ENCODE data around the gene SEBOX. TPM values are rescaled to one million over a fixed set of nuclear protein-coding genes. Genes with fewer than 3 reads are reported as not detected.
A peak's percentile ranks its signal among the peaks of the same experiment; 100 is the strongest.

The SEBOX gene
- total and polyA plus RNA-seq, 5 donors from 2014 or later, result not detected

GRCh38 chr17:28347261-28347891 is 17.6 kb downstream of the SEBOX start:
- Histone ChIP-seq H3K9me3 (ENCODE audit: control insufficient read depth in 2 of 2, low read length in 2 of 2) (no peaks in the 10 kb centered on the region), H3K27ac (ENCODE audit: insufficient read depth, low read length, poor library complexity, severe bottlenecking) (no peak overlapping the region), H3K36me3 (ENCODE audit: control insufficient read depth, insufficient read depth, low read length) (peaks cover 90% of the 10 kb centered on the region), H3K4me1 (ENCODE audit: control insufficient read depth, insufficient read depth, low read length, poor library complexity, severe bottlenecking) (no peaks in the 10 kb centered on the region), H3K27me3 (ENCODE audit: control insufficient read depth, insufficient read depth, low read length) (no peaks in the 10 kb centered on the region), H3K4me3 (ENCODE audit: low read depth, low read length) (no peak overlapping the region)
- H3K4me1 Mint-ChIP-seq, result no peaks in the 10 kb centered on the region
- no peak overlapping the region for H3K4me3 Mint-ChIP-seq
- ATAC-seq (ENCODE audit: low read depth in 2 of 2) (no peak), DNase-seq (no peak)
- H3K36me3 Mint-ChIP-seq, result peaks cover 29% of the 10 kb centered on the region
- H3K27me3 Mint-ChIP-seq, result no peaks in the 10 kb centered on the region
- H3K27ac Mint-ChIP-seq, result no peak overlapping the region
- H3K9me3 Mint-ChIP-seq, result no peaks in the 10 kb centered on the region

GRCh38 chr17:28346746-28347246 is 18.2 kb downstream of the SEBOX start:
- H3K27me3 Mint-ChIP-seq, result no peaks in the 10 kb centered on the region
- Histone ChIP-seq H3K27me3 (ENCODE audit: control insufficient read depth, insufficient read depth, low read length) (no peaks in the 10 kb centered on the region), H3K9me3 (ENCODE audit: control insufficient read depth in 2 of 2, low read length in 2 of 2) (no peaks in the 10 kb centered on the region), H3K4me1 (ENCODE audit: control insufficient read depth, insufficient read depth, low read length, poor library complexity, severe bottlenecking) (no peaks in the 10 kb centered on the region), H3K4me3 (ENCODE audit: low read depth, low read length) (no peak overlapping the region), H3K36me3 (ENCODE audit: control insufficient read depth, insufficient read depth, low read length) (peaks cover 93% of the 10 kb centered on the region), H3K27ac (ENCODE audit: insufficient read depth, low read length, poor library complexity, severe bottlenecking) (no peak overlapping the region)
- no peaks in the 10 kb centered on the region for H3K9me3 Mint-ChIP-seq
- DNase-seq (no peak), ATAC-seq (ENCODE audit: low read depth in 2 of 2) (no peak)
- no peak overlapping the region for H3K4me3 Mint-ChIP-seq
- H3K4me1 Mint-ChIP-seq, result no peaks in the 10 kb centered on the region
- H3K36me3 Mint-ChIP-seq, result peaks cover 32% of the 10 kb centered on the region
- H3K27ac Mint-ChIP-seq, result no peak overlapping the region

- H3K36me3 ChIP-seq (ENCODE audit: control insufficient read depth, insufficient read depth, low read length), result peaks cover 93% of the 10 kb centered on the region
- H3K27ac Mint-ChIP-seq, result no peak overlapping the region
- no peaks in the 10 kb centered on the region for H3K4me1 Mint-ChIP-seq
- no peaks in the 10 kb centered on the region for H3K9me3 Mint-ChIP-seq
- no peaks in the 10 kb centered on the region for H3K9me3 ChIP-seq (ENCODE audit: control insufficient read depth in 2 of 2, low read length in 2 of 2)
- H3K36me3 Mint-ChIP-seq, result peaks cover 28% of the 10 kb centered on the region
- no peaks in the 10 kb centered on the region for H3K4me1 ChIP-seq (ENCODE audit: control insufficient read depth, insufficient read depth, low read length, poor library complexity, severe bottlenecking)
- no peaks in the 10 kb centered on the region for H3K27me3 Mint-ChIP-seq
- no peak overlapping the region for H3K4me3 ChIP-seq (ENCODE audit: low read depth, low read length)
- DNase-seq (no peak), ATAC-seq (ENCODE audit: low read depth in 2 of 2) (no peak)
- no peak overlapping the region for H3K27ac ChIP-seq (ENCODE audit: insufficient read depth, low read length, poor library complexity, severe bottlenecking)
- no peak overlapping the region for H3K4me3 Mint-ChIP-seq
- no peaks in the 10 kb centered on the region for H3K27me3 ChIP-seq (ENCODE audit: control insufficient read depth, insufficient read depth, low read length)
Measured at GRCh38 chr17:28346199-28346580, 18.8 kb downstream of the SEBOX start.

- Mint-ChIP-seq H3K36me3 (peaks cover 22% of the 10 kb centered on the region), H3K9me3 (no peaks in the 10 kb centered on the region), H3K27me3 (no peaks in the 10 kb centered on the region), H3K4me1 (no peaks in the 10 kb centered on the region), H3K4me3 (no peak overlapping the region), H3K27ac (peak overlapping the region in 1 of 3 donors; percentile 32)
- Histone ChIP-seq H3K4me1 (ENCODE audit: control insufficient read depth, insufficient read depth, low read length, poor library complexity, severe bottlenecking) (no peaks in the 10 kb centered on the region), H3K27ac (ENCODE audit: insufficient read depth, low read length, poor library complexity, severe bottlenecking) (no peak overlapping the region), H3K9me3 (ENCODE audit: control insufficient read depth in 2 of 2, low read length in 2 of 2) (no peaks in the 10 kb centered on the region), H3K27me3 (ENCODE audit: control insufficient read depth, insufficient read depth, low read length) (no peaks in the 10 kb centered on the region), H3K36me3 (ENCODE audit: control insufficient read depth, insufficient read depth, low read length) (peaks cover 93% of the 10 kb centered on the region), H3K4me3 (ENCODE audit: low read depth, low read length) (no peak overlapping the region)
- ATAC-seq (ENCODE audit: low read depth in 2 of 2) (no peak), DNase-seq (no peak)
Measured at GRCh38 chr17:28345419-28346198, 19.4 kb downstream of the SEBOX start.

GRCh38 chr17:28344435-28344901 is 20.5 kb downstream of the SEBOX start:
- Histone ChIP-seq H3K9me3 (ENCODE audit: control insufficient read depth in 2 of 2, low read length in 2 of 2) (no peaks in the 10 kb centered on the region), H3K27me3 (ENCODE audit: control insufficient read depth, insufficient read depth, low read length) (no peaks in the 10 kb centered on the region), H3K27ac (ENCODE audit: insufficient read depth, low read length, poor library complexity, severe bottlenecking) (no peak overlapping the region), H3K4me1 (ENCODE audit: control insufficient read depth, insufficient read depth, low read length, poor library complexity, severe bottlenecking) (no peaks in the 10 kb centered on the region), H3K36me3 (ENCODE audit: control insufficient read depth, insufficient read depth, low read length) (peaks cover 88% of the 10 kb centered on the region), H3K4me3 (ENCODE audit: low read depth, low read length) (no peak overlapping the region)
- no peak for ATAC-seq (ENCODE audit: low read depth in 2 of 2)
- Mint-ChIP-seq H3K9me3 (no peaks in the 10 kb centered on the region), H3K4me1 (peaks cover 0 to 2% (median 0%) of the 10 kb centered on the region in 4 donors), H3K36me3 (peaks cover 18% of the 10 kb centered on the region), H3K4me3 (no peak overlapping the region), H3K27ac (no peak overlapping the region), H3K27me3 (no peaks in the 10 kb centered on the region)
- DNase-seq, result no peak

GRCh38 chr17:28344011-28344410 is 21.0 kb downstream of the SEBOX start:
- Mint-ChIP-seq H3K36me3 (peaks cover 18% of the 10 kb centered on the region), H3K9me3 (no peaks in the 10 kb centered on the region), H3K4me1 (peaks cover 0 to 2% (median under 1%) of the 10 kb centered on the region in 4 donors), H3K27ac (no peak overlapping the region), H3K4me3 (no peak overlapping the region), H3K27me3 (no peaks in the 10 kb centered on the region)
- no peak for ATAC-seq (ENCODE audit: low read depth in 2 of 2)
- no peak for DNase-seq
- H3K27me3 ChIP-seq (ENCODE audit: control insufficient read depth, insufficient read depth, low read length), result no peaks in the 10 kb centered on the region
- no peak overlapping the region for H3K27ac ChIP-seq (ENCODE audit: insufficient read depth, low read length, poor library complexity, severe bottlenecking)
- peaks cover 87% of the 10 kb centered on the region for H3K36me3 ChIP-seq (ENCODE audit: control insufficient read depth, insufficient read depth, low read length)
- H3K4me1 ChIP-seq (ENCODE audit: control insufficient read depth, insufficient read depth, low read length, poor library complexity, severe bottlenecking), result no peaks in the 10 kb centered on the region
- H3K4me3 ChIP-seq (ENCODE audit: low read depth, low read length), result no peak overlapping the region
- H3K9me3 ChIP-seq (ENCODE audit: control insufficient read depth in 2 of 2, low read length in 2 of 2), result no peaks in the 10 kb centered on the region

- peak in 1 of 2 donors; percentile 24 for ATAC-seq (ENCODE audit: low read depth in 2 of 2)
- H3K36me3 Mint-ChIP-seq, result peaks cover 18% of the 10 kb centered on the region
- no peaks in the 10 kb centered on the region for H3K27me3 Mint-ChIP-seq
- no peak overlapping the region for H3K27ac ChIP-seq (ENCODE audit: insufficient read depth, low read length, poor library complexity, severe bottlenecking)
- H3K36me3 ChIP-seq (ENCODE audit: control insufficient read depth, insufficient read depth, low read length), result peaks cover 82% of the 10 kb centered on the region
- H3K4me1 ChIP-seq (ENCODE audit: control insufficient read depth, insufficient read depth, low read length, poor library complexity, severe bottlenecking), result no peaks in the 10 kb centered on the region
- no peaks in the 10 kb centered on the region for H3K9me3 ChIP-seq (ENCODE audit: control insufficient read depth in 2 of 2, low read length in 2 of 2)
- no peaks in the 10 kb centered on the region for H3K27me3 ChIP-seq (ENCODE audit: control insufficient read depth, insufficient read depth, low read length)
- no peaks in the 10 kb centered on the region for H3K9me3 Mint-ChIP-seq
- H3K27ac Mint-ChIP-seq, result no peak overlapping the region
- no peak overlapping the region for H3K4me3 ChIP-seq (ENCODE audit: low read depth, low read length)
- H3K4me3 Mint-ChIP-seq, result no peak overlapping the region
- peaks cover 0 to 5% (median 3%) of the 10 kb centered on the region in 4 donors for H3K4me1 Mint-ChIP-seq
- DNase-seq, result peak in 1 of 3 donors; percentile 34
Measured at GRCh38 chr17:28343491-28343932, 21.5 kb downstream of the SEBOX start.

Measured in CD4-positive, CD25-positive, alpha-beta regulatory T cell (primary cell).